GM19238 (cell line): ENCODE data around the gene WBP2.
"Not testable (repeated sequence)": the region's sequence is repeated elsewhere in the genome, so short reads cannot be mapped to it uniquely, and the experiment has no call there.

Experiments
- DNase-seq: peaks from one replicate; pipeline ENCODE4 v3.0.0; 2011; ENCODE audit warnings: low spot score; ENCODE audit not compliant: insufficient read length

Gene WBP2

DNA sequence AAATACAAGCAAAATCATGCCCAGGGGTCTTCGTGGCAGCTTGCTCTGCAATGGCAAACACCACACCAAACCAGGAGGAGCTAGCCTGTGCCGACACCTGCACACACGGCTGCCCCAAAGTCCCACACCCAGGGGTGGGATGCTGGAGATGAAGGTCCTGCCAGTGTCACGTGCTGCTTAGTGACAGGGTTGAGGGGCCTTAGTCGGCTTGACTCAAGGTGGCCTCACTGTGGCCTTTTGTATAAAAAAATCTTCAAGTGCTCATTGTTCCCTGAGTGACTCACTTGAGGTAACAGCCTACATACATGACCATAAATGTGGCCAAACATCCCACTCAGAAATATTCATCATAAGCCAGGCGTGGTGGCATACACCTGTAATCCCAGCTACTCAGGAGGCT, 34.3 kb upstream of the WBP2 start:
- DNase-seq: no peak

DNA sequence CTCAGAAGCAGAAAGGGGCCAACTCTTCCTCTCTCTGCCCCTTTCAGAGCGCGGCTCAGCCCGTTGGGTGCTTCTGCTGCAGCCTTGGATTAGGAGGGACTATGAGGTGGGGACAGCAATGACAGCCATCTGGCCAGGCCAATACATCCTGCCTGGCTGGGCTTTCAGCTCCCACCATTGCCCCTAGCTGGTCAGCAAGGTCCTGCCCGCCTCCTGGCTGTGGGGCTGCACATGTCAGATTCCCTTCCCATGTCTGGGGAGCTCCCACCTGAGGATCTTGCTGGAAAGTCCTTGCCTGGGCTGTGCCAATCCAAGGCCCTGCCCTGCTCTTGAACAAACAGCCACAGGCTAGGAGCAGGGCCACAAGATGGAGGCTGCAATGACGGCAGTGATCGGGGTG, 33.3 kb upstream of the WBP2 start:
- no peak for DNase-seq

DNA sequence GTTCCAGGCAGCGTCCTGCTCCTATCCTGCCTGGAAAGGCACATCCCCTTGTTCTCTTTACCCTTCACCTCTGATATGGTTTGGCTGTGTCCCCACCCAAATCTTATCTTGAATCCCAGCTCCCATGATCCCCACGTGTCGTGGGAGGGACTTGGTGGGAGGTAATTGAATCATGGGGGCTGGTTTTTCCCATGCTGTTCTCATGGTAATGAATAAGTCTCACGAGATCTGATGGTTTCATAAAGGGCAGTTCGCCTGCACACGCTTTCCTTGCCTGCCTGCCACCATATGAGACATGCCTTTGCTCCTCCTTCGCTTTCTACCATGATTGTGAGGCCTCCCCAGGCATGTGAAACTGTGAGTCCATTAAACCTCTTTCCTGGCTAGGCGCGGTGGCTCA, 30.7 kb upstream of the WBP2 start:
- not testable (repeated sequence) for DNase-seq

DNA sequence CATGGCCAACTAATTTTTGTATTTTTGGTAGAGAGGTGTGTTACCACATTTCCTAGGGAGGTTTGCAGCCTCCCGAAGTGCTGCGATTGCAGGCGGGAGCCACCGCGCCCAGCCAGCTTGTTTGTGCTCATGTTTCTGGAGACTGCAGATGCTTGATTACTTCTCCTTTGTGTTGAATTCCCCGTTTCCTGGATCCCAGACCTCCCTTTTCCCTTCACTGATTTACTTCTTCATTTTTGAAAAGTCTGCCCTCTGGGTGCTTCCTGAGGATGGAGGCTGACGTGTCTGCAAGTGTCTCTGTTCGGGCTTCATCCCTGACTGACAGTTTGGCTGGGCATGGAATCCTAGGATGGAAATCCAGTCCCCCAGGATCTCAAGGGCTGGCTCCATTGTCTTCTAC, 30.3 kb upstream of the WBP2 start:
- DNase-seq: no peak

DNA sequence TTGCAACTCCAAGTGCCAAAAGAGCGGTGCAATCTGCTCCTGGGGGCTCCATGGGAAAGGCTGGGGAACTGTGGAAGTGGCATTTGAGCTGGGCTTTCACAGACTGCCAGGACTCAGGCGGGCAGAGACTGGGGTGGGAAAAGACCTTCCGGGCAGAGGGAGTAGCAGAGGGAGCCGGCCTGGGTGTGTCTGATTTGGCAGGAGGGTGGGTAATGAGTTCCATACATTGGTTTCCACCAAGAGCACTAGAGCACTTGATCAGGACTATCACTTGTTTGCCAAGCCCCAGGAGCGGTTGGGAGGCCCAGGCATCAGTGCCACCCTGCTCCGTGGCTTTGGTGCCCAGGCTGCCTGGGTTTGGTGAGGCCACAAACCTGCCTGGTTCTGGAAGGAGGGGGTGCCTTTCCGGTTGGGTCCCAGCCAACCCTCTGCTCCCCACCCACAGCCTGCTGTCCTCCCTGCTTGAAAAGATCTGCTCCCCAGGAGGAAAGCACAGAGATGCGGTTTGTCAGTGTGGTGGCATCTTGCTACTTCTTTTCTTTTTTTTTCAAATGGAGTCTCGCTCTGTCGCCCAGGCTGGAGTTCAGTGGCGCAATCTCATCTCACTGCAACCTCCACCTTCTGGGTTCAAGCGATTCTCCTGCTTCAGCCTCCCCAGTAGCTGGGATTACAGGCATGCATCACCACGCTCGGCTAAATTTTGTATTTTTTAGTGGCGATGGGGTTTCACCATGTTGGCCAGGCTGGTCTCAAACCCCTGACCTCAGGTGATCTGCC, 26.7 kb upstream of the WBP2 start:
- DNase-seq: no peak

DNA sequence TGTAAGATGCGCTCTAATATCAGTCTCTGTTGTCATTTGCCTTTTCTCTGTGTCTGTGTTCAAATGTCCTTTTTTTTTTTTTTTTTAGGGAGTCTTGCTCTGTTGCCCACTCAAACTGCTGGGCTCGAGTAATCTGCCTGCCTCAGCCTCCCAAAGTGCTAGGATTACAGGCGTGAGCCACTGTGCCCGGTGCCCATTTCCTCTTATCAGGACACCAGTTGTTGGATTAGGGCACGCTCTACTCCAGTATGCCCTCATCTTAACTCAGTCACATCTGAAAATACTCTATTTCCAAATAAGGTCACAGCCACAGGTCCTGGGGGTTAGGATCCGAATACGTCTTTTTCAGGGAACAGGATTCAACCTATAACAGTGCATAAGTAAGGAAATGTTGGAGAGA, 25.1 kb upstream of the WBP2 start:
- no peak for DNase-seq

DNA sequence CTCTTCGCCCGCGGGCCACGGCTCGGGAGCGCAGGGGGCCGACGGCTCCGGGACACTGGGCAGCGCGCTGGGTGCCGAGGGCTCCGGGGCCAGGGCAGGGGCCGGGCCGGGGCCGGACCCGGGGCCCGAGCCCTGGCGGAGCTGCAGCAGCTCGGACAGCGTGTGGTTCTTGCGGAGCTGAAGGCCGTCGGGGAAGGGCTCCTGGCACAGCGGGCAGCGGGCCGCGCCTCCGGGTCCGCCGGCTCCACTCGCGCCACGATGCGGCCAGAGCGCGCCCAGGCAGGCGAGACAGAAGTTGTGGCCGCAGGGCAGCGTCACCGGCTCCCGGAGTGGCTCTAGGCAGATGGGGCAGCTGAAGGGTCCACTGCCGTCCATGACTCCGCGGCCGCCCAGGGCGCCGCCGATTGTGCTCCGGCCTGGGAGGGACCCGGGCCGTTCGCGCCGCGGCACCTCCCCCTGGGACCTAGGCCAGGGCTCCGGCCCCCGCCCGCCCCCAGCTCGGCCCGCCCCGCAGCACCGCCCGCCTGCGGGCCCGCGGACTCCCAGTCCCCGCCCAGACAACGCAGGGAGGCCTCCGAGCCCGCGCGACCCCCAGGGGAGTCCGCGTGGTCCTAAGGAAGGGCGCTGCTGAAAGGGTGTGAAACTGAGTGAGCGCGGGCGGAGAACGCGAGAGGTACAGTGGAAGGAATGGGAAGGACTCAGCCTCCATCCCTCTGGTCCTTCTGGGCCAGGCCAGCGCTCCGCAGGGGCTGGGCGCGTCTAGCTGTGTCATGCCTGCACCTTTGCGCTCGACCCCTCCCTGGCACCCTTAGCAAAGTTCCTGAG, 23.3 kb upstream of the WBP2 start, which contains the start of gene TRIM47:
TRIM47 (minus strand) TSS at position 408 of the 825 bp plus-strand sequence; CDS start at position 375, 33 bp downstream.
- DNase-seq: peak; percentile 55

DNA sequence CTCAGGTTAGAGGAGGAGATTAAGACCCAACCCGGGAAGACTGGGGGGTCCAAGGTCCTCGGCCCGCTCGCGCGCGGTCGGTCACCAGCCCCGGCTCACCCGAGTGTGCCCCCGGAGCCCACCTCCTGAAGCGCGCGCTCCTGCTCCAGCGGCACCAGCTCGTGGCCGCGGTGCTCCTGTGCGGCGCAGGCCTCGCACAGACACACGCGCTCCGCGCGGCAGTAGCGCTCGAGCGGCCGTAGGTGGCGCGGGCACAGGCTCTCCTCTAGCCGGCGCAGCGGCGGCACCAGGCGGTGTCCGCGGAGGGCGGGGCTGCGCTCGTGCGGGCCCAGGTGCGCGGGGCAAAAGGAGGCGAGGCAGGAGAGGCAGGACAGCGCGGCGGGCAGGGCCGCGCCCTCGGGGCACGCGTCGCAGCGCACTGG, 22.6 kb upstream of the WBP2 start:
- peak; percentile 77 for DNase-seq

DNA sequence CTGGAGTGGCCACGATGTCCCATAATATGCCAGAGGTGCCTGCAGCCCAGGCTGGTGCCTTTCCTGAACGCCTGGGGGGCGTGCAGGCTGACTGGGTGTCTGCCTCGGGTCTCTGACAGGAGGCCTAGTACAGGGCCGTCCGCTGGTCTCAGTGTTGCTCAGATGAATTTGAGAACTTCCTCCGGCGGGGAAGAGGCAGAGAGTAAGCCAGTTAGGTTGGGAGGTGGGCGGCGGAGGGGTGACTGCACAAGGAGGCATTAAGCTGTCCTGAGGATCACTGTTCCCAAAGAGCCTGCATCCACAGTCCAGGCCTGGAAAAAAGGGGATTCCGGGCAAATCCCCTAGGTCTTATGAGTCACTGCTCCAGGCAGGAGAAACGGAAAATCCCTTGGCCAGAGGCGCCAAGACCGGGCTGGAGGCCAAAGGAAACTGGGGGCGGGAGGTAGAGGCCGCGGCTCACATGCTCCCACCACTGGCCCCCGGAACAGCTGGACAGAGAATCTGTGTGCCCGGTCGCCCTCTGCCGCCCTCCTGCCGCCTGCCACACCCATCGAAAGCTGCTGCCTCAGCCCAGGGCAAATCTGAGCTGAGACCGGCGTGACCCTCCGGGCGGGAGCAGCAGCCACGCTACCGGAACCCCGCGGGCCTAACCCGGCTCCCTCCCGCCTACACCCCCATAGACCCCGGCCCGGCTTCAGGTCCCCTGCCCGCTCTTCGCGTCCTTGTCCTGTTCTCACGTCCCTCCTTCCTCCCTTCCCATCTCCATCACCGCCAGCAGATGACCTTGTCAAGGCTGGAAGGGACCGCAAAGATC, 22.0 kb upstream of the WBP2 start:
- DNase-seq: no peak

DNA sequence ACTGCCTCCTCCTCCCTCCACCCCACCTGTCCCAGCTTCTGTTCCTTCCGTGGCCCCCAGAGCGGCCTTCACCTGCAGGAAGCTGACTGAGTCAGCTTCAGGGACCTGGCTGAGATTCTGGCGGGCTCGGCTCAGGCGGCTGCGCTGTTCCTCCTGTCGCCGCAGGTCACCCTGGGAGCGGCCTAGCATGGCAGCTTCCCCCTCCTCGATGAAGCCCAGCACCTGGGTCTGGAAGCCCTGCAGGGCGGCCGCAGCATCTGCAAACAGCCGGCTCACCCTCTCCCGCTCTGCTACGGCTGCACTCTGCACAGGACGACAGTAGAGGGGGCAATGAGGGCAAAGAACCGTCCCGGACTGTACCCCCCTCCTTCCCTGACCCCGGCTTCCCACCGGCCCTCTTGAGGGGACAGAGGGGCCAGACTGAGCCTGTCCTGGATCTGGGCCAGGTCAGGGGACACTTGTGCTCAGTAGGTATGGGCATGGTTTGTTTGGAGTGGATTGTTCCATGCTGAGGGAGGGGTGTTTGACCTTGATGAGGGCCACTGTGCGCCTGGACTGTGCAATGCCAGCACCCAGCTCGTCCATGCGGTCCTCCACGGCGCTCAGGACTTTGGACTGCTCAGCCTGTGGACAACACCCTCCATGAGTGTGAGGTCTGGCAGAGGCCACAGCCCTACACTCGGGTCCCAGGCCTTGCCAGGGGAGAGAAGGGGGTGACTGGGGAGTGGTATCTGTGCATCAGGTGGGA, 21.2 kb upstream of the WBP2 start:
- peak; percentile 71 for DNase-seq

DNA sequence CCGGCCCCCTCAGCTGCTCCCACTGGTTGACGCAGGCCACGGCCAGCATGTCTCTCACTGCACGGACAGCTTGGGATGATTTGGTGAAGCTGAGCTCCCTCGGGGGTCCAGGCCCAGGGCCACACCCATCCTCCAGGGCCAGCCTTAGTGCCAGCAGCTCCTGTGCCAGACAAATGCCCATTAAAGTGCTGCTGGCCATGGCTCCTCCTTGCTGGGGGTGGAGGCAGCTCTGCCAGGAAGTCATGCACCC, 20.7 kb upstream of the WBP2 start:
- no peak for DNase-seq

DNA sequence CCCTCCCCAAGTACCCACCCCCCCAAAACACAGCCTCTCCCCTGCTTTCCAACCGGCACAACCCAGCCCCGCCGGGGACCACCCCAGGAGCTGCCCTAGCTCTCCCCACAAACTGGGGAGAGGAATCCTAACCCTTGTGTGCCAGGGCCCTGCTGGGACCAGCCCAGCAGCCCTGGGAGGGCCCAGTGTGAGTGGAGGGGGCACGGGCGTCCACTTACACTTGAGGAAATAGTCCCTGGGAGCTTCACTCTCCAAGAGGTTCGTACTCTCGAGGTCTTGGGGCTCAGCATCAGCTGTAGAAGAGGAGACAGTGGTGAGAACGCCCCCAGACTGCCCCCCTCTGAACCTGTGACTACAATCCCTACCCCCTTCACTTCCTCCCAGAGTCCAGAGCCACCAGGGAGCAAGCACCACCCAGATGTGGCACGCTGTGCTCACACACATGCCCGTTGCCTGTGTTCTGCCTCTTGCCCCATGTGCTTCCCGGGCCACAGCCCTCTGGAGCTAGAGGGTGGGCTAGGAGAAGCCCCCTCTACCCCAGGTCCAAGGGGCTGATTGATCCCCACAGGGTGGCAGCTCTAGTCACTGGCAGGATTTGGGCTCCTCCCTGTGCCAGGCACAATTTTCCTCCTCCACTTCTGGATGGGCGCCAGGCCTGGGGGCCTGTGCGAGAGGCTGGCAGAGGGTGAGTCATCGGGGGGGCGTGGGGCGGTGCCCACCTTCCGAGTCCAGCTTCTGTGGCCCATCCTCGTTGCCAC, 20.2 kb upstream of the WBP2 start:
- no peak for DNase-seq

DNA sequence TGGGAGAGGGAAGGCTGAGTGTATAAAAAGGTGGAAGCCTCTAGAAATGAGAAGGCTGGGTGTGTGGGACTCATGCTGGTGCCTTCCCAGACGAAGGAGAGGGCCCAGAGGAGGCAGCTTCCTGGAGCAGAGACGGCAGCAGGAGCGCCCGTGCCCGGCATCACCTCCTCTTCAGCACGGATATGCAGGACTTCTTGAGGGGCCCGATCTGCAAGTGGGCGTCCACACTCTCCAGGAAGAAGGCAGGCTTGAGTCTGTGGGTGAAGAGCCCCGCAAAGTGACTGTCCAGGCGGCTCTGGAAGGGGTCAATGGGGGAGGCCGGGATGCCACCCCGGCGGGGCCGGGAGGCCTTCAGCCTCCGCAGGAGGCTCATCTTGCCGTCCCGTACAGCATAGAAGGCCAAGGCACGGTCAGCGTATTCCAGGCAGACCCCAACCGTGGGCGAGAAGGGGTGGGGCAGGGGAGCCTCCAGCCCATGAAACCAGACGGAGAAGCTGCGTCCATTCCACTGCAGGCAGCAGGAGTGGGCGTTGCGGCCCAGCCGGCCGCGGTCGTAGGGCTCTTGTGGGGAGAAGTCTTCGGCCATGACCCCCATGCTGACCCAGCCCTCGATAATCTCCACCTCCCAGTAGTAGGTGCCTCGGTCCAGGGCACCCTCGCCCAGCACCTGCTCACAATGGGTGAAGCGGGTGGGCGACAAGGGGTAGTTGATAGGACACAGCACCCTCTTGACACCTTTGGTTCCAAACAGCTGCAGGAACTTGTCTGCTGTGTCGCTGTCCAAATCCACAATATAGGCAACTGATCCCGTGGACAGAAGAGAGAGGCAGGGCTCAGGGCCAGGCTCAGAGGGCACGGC, 19.4 kb upstream of the WBP2 start:
- no peak for DNase-seq

DNA sequence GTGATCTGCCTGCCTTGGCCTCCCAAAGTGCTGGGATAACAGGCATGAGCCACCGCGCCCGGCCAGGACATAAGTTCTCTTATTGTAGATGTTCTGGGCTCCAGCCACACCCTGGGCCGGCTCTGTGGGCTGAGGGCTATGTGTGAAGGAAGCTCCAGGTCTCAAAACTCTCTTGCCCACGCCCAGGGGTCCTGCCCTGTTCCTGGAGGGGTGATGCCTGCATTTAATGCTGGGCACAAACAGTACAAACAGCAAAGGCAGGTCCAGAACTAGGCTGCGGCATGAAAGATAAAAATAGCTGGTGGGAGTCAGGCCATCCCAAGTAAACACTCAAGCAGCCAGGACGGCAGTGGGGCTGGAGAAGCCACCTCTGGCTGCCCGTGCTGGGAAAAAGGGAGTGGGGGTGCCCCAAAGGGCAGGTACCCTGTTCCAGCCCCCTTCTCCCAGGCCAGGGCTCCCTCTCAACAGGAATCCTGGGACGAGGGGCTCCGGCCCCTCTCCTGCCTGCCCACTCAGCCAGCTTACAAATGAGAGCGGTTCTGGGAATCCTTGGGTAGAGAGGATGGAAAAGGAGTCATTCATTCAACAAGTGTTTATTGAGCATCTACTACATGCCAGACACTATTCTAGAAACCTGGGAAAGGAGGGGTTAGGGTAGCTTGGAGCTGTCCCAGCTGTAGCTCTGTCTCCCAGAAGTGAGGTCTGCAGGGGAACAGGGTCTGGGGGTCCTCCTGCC, 18.6 kb upstream of the WBP2 start:
- DNase-seq: no peak

DNA sequence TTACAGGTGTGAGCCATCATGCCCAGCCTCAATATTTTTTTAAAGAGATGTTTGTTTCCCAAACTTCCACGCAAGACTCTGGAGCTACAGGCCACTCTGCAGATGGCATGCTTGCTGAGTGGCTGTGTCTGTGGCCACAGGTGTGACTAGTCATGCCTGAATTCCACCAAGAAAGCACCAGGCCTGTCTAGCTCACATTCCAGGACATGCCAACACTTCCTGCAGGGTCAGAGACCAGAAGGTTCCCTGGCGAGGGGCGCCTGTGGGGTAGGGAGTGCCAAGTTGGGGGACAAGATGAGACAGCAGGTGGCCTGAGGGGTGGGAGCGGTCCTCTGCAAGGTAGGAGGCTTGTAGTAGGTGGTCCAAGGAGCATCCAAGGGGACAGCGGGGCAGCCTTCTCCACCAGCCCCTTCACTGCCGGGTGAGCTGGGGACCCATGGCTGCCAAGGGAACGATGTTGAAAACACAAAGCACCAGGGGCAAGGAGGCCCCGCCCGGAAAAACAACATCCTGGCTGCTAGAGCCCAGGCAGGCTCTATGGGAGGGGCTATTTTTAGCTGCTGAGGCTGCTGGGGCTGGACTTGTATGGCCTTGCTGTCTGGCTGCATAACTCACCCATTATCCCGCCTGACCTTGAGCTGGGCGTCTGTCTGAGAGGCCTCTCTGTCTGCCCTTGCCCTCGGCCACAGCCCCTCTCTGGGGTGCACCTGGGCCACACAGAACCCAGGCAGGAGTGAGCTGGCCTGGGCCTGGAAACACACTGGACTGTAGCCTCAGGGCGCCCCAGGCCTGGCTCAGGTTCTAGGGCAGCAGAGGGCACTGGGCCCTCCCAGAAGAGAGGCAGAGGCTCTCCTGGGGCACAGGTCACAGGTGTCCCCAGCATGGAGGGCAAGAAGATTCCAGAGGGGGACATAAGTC, 17.6 kb upstream of the WBP2 start:
- DNase-seq: no peak

DNA sequence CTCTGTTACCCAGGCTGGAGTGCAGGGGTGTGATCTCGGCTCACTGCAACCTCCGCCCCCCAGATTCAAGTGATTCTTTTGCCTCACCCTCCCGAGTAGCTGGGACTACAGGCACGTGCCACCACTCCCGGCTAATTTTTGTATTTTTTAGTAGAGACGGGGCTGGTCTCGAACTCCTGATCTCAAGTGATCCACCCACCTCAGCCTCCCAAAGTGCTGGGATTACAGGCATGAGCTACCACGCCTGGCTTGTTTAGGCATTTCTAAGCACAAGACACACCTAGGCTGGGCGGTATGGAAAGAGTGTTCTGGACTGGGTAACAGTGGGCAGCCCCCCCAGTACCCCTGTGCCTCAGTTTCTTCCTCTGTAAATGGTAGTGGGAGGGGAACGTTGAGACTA, 15.1 kb upstream of the WBP2 start:
- not testable (repeated sequence) for DNase-seq

DNA sequence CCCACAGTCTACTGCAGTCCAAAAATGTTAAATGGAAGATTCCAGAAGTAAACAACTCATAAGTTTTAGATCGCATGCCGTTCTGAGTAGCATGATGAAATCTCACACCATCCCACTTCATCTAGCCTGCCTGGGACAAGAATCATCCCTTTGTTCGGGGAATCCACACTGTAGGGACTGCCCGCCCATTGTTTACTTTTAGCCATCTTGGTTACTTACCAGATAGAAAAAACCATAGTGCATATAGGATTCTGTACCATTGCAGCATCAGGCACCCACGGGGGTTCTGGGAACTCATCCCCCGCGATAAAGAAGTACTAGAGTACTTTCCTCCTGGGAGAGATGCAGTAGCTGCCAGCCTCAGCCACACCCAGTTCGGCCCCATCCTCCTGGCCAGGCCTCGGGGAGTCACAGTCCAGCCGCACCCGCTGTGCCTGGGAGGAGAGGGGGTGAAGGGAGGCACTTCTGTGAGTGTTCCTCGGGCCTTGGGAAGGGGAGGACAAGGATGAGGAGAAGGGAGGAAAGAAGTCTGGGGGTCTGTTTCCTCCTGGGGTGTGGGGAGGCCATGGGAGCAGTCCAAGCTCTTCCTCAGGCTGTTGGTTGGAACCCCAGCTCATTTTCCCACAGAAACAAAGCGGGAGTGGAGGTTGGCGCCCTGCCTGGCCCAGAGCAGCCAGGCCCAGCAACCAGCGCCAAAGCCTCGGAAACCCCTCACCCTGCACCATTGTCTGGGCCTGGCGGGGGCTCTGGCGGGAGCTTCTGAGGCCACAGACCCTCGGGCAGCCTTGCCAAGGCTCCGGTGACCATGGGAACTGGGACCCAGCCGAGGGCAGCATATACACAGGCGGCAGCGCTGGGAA, 14.4 kb upstream of the WBP2 start:
- DNase-seq: no peak
